Measurements from ENCODE around the gene TMED1. TPM values are rescaled to one million over a fixed set of nuclear protein-coding genes. Genes with fewer than 3 reads are reported as not detected.

TMED1 gene
- total and polyA plus RNA-seq, 2 of the 4 experiments (the other 2 are of a cell fraction) = 37.6 to 41.4 TPM

DNA sequence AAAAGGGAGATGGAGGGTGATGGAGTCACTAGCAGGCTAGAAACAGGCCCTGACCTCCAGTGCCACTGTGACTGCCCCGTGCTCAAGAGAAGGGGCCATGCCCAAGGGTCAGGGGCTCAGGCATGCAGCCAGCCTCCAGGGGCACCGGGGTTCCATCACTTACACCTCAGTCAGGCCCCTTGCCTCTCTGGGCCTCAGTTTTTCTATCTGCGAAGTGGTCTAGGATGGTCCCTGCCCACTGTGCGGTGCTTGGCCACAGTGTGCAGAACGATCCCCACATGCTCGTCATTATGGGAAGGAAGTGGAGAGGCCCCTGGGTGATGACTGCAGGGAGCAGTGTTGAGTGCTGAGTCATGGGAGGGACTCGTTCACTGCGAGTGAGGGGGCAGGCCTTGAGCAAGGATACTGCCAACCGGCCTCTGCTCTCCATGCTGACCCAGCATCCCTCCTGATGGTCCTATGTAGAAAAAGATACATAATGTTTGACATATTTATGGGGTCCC lies 23.1 kb downstream of the TMED1 start:
- peak overlapping the region; percentile 62 for H3K4me2 ChIP-seq (ENCODE audit: low read depth, low read length)
- dilution Hi-C loops (cut with HindIII; ENCODE audit: low sequenced_read_pairs, unreplicated experiment) = no loop called here
- peak overlapping the region; percentile 100 for H2AK9ac ChIP-seq (replicated peaks; ENCODE audit: low read depth, low read length, poor library complexity)
- peaks cover 14 to 66% of the 10 kb centered on the region in 2 experiments; a peak in 3 of 4 replicates for H3K79me1 ChIP-seq (ENCODE audit: low read depth in 1 of 2, low read length in 2 of 2)
- in situ Hi-C loops (cut with MboI; ENCODE audit: low sequenced_read_pairs) = no loop called here
- H3K27me3 ChIP-seq (ENCODE audit: control insufficient read depth, insufficient read depth, low read length) = no peaks in the 10 kb centered on the region
- peak overlapping the region; percentile 80 for H2AFZ ChIP-seq (replicated peaks; ENCODE audit: low read length, poor library complexity)
- H3K9ac ChIP-seq (ENCODE audit: low read depth, low read length) = peak overlapping the region; percentile 37
- ATAC-seq (ENCODE audit: low read depth) (peak; percentile 66), DNase-seq (peak; percentile 97)
- peak overlapping the region; percentile 90 for H3K14ac ChIP-seq (replicated peaks; ENCODE audit: low read depth, low read length)
- H3K9me1 ChIP-seq (ENCODE audit: insufficient read depth, low read length) = peaks cover 9% of the 10 kb centered on the region
- no peaks in the 10 kb centered on the region for H3K9me3 ChIP-seq (ENCODE audit: control insufficient read depth, insufficient read depth, low read length)
- H4K91ac ChIP-seq (ENCODE audit: insufficient read depth, low read depth, low read length) = peak overlapping the region; percentile 96
- peaks cover 60% of the 10 kb centered on the region for H3K36me3 ChIP-seq (ENCODE audit: control insufficient read depth, insufficient read depth, low read length)
- H2BK15ac ChIP-seq (ENCODE audit: low read depth, low read length) = peak overlapping the region; percentile 96
- ChIA-PET CTCF (no interaction called here), POLR2A (ENCODE audit: unreplicated experiment) (interaction anchor here (0.7 kb wide), 1 partner anchor 16 kb away, joined by 3 read pairs; no protein-coding TSS in a partner anchor)
- peak overlapping the region; percentile 91 for H3K23ac ChIP-seq (ENCODE audit: low read depth, low read length)
- peak overlapping the region; percentile 85 for H3K18ac ChIP-seq (ENCODE audit: low read depth, low read length)
- no peak overlapping the region for H3K4me3 ChIP-seq (ENCODE audit: insufficient read depth, low read depth, low read length)
- peak overlapping the region; percentile 94 for H4K5ac ChIP-seq (ENCODE audit: low read depth, low read length)
- intact Hi-C loops (cut with micrococcal nuclease) = no loop called here
- peak overlapping the region; percentile 89 for H2BK120ac ChIP-seq (ENCODE audit: low read depth, low read length)
- no TSS peak for BruUV-seq (replicated peaks)
- H2AK5ac ChIP-seq (ENCODE audit: low read depth, low read length) = peak overlapping the region; percentile 98
- peak overlapping the region; percentile 98 for H3K4ac ChIP-seq (ENCODE audit: low read depth, low read length)
- 8% methylated on average over 2 of the region's 9 CpGs; no CpG with 5 or more reads in 1 of the 2 experiments for WGBS, 2 experiments (ENCODE audit: extremely low coverage in 2 of 2, insufficient read length in 1 of 2)
- H2BK5ac ChIP-seq (ENCODE audit: low read depth, low read length, poor library complexity, severe bottlenecking) = peak overlapping the region; percentile 99
- peaks cover 24% of the 10 kb centered on the region for H3K4me1 ChIP-seq (ENCODE audit: control insufficient read depth, insufficient read depth, low read length)
- peak overlapping the region; percentile 70 for H3K56ac ChIP-seq (ENCODE audit: extremely low read depth, insufficient read depth, low read length)
- H4K8ac ChIP-seq (ENCODE audit: low read depth in 2 of 2, low read length in 2 of 2) = peak overlapping the region; percentile 89 to 94
- H4K20me1 ChIP-seq (ENCODE audit: insufficient read depth, low read length) = peaks cover 3% of the 10 kb centered on the region
- peak overlapping the region; percentile 74 for H2BK20ac ChIP-seq (ENCODE audit: low read depth, low read length)
- H3K27ac ChIP-seq (ENCODE audit: insufficient read depth, low read length) = peak overlapping the region; percentile 98
- TF ChIP-seq RFX5 (IDR thresholded peaks at IDR 0.05; ENCODE audit: low read depth, low read length) = no peak
- peak; percentile 70 for TF ChIP-seq CEBPB (IDR thresholded peaks at IDR 0.05; ENCODE audit: low read depth, low read length)
- TF ChIP-seq CHD1 (IDR thresholded peaks at IDR 0.05; ENCODE audit: low read depth, low read length) = 0 out of 2 replicates have a peak, but pooled peaks have one; percentile 30
- TF ChIP-seq CTCF (conservative IDR thresholded peaks at IDR 0.05; ENCODE audit: low read depth, low read length) = 0 out of 2 replicates have a peak, but pooled peaks have one; percentile 20
- TF ChIP-seq SMC3 (IDR thresholded peaks at IDR 0.05; ENCODE audit: low read depth, low read length) = no peak
- peak; percentile 91 for TF ChIP-seq MAFK (IDR thresholded peaks at IDR 0.05; ENCODE audit: low read depth, low read length)
- TF ChIP-seq FOS (IDR thresholded peaks at IDR 0.05; ENCODE audit: low read depth, low read length) = peak; percentile 82
- no peak for TF ChIP-seq POLR2A (IDR thresholded peaks at IDR 0.05; ENCODE audit: low read depth, low read length)
- TF ChIP-seq, protein P1, sequence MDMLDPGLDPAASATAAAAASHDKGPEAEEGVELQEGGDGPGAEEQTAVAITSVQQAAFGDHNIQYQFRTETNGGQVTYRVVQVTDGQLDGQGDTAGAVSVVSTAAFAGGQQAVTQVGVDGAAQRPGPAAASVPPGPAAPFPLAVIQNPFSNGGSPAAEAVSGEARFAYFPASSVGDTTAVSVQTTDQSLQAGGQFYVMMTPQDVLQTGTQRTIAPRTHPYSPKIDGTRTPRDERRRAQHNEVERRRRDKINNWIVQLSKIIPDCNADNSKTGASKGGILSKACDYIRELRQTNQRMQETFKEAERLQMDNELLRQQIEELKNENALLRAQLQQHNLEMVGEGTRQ (IDR thresholded peaks at IDR 0.05; ENCODE audit: low read depth, low read length) = no peak
- TF ChIP-seq RCOR1 (IDR thresholded peaks at IDR 0.05; ENCODE audit: insufficient replicate concordance, low read length) = peak; percentile 92
- peak; percentile 90 for TF ChIP-seq MAZ (IDR thresholded peaks at IDR 0.05; ENCODE audit: borderline replicate concordance, low read depth, low read length)
- TF ChIP-seq, protein P2, sequence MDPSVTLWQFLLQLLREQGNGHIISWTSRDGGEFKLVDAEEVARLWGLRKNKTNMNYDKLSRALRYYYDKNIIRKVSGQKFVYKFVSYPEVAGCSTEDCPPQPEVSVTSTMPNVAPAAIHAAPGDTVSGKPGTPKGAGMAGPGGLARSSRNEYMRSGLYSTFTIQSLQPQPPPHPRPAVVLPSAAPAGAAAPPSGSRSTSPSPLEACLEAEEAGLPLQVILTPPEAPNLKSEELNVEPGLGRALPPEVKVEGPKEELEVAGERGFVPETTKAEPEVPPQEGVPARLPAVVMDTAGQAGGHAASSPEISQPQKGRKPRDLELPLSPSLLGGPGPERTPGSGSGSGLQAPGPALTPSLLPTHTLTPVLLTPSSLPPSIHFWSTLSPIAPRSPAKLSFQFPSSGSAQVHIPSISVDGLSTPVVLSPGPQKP (IDR thresholded peaks at IDR 0.05; ENCODE audit: borderline replicate concordance, low read depth, low read length) = no peak
- peak; percentile 35; the same call in 1 of the 2 replicates for TF ChIP-seq RAD21 (IDR thresholded peaks at IDR 0.05; ENCODE audit: low read length)
- TF ChIP-seq NFE2L2 (IDR thresholded peaks at IDR 0.05; ENCODE audit: low read depth, low read length) = peak; percentile 97
- peak; percentile 55 for TF ChIP-seq BHLHE40 (IDR thresholded peaks at IDR 0.05; ENCODE audit: low read depth, low read length)
